GM10847 (cell line): ENCODE measurements around the gene TGFB1I1.
A peak's percentile ranks its signal among the peaks of the same experiment; 100 is the strongest.

Source experiments
- POLR2A ChIP-seq: IDR thresholded peaks from 2 replicates; pipeline ENCODE4 v1.6.1; 2011; ENCODE audit not compliant: insufficient read length; ENCODE audit errors: extremely low read depth

Gene TGFB1I1

DNA sequence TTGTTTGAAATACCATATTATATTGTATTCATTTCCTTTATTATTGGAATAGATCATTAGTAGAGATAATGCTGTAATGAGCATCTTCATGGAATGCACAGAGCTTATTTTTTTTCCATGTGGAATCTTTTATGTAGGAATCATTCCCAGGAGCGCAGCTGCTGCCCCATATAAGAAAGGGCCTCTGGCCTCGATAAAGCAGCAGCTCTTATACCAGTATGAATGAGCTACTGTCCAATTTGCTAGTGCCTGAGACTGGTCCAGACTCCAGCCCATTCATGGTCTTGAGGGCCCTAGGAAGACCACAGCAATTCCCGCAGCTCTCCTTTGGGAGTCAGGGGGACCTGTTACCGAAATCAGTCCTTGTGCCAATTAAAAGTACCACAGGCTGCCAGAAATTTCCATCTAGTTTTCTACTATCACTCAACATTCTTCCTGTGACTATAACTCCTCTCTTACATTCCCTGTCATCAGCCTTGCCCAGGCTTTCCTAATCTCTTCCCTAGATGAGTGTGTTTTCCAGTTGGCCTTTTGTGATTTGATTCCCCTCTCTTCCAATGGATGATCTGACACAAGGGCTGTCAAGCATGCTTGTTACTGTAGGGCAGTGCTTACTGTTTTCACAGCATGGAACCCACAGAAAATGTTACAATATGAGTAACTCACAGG, 31.3 kb upstream of the TGFB1I1 start:
- TF ChIP-seq POLR2A: no peak

- TF ChIP-seq POLR2A: no peak
Measured at GRCh38 chr16:31441956-31442355, 30.0 kb upstream of the TGFB1I1 start.

DNA sequence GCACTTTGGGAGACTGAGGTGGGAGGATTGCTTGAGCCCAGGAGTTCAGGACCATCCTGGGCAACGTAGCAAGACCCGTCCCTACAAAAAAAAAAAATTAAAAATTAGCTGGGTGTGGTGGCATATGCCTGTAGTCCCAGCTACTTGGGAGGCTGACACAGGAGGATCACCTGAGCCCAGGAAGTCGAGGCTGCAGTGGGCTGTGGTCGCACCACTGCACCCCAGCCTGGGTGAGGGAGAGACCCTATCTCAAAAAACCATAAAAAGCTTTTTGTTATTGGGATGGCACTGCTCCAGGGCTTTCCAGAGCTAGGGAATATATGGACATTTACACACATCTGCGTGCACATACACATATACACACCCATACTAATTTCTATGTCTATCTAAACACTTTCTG, 20.8 kb upstream of the TGFB1I1 start:
- no peak for TF ChIP-seq POLR2A

GRCh38 chr16:31451681-31452351, 20.1 kb upstream of the TGFB1I1 start:
- TF ChIP-seq POLR2A: no peak

GRCh38 chr16:31452631-31453106, 19.3 kb upstream of the TGFB1I1 start:
- TF ChIP-seq POLR2A: no peak

- no peak for TF ChIP-seq POLR2A
Measured at GRCh38 chr16:31453255-31454204, 18.4 kb upstream of the TGFB1I1 start.

DNA sequence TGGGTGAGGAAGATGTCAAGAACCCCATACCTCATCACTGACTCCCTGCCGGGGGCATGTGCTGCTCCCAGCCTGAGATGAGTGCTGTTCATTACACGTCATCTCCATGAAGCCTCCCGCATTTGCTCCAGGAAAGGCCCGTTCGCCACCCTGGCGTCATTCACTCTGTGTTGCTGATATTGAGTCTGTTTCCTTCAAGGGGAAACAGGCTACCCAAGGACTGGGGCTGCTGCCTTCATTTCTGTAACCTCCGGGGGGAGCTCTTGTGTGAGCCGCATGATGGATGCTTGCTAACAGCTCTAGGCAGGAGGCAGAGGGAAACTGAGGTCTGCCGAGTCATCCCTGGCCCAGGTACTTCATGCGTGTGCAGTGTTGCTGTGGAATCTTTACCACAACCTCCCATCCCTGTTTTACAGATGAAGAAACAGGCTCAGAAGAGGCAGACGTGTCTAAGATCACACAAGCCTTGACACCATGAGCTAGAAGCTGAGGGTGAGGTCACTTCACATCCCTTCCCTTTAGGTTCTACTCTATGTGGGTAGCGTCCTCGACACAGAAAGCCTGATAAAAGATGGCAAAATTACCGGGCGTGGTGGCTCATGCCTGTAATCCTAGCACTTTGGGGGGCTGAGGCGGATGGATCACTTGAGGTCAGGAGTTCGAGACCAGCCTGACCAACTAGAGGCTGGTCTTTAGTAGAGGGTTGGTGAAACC, 16.2 kb upstream of the TGFB1I1 start:
- no peak for TF ChIP-seq POLR2A

DNA sequence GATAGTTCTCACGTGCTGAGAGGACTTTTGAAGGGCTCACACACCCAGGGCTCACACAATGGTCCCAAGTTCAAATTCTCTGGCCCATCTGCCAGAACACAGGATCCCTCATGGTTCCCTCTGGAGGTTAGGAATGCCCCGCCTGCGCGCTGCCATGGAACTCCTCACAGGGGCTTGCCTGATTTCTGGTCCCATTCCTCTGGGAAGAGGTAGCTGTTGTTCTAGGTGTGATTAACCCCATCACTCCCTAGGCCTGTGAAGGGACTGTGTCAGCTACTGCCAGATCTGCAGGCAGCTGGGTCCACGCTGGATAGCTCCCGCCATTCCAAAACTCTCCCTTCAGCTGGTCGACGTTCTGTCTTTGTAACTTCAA, 15.0 kb upstream of the TGFB1I1 start:
- no peak for TF ChIP-seq POLR2A

GRCh38 chr16:31458073-31458843, 13.7 kb upstream of the TGFB1I1 start:
- no peak for TF ChIP-seq POLR2A

DNA sequence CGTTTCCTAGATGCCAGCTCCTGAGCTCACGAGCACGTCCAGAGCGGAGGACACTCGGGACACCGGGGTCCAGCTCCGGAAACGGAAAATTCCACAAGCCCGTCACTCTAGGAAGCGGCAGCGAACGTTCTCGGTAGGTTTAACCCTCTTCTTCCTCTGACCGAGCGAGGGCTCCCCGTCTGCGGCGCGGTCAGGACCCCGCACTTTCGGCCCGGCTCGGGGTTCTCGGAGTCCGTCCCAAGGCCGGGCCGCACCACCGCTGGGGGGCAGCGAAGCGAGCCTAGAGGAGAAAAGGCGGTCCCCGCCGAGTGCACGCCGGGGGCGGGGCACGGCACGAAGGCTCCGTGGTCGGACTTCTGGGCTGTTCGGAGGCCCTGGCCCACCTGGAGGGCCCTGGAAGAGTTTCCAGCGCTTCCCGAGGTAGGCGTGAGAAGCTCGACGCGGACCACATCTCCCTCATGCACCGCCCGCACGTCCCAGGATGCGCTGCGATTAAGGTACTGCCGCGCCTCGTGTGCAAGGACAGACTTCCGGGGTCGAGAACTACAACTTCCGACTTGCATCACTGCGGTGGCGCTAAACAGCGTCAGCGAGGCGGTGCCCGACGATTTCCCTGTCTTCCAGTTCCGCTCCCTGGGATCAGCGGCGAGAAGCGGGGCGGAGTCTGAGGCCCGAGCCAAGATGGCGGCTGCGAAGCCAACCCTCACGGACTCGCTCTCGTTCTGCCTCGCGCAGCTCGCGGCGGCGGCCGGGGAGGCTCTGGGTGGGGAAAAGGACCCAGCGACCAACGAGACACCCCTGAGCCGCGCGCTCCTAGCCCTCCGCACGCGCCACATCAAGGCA, 12.9 kb upstream of the TGFB1I1 start, which contains the start of gene ARMC5:
Gene ARMC5 (plus strand): TSS at position 658 of the 843 bp plus-strand sequence. CDS start 24 bp downstream, at position 682.
- TF ChIP-seq POLR2A: peak; percentile 75

DNA sequence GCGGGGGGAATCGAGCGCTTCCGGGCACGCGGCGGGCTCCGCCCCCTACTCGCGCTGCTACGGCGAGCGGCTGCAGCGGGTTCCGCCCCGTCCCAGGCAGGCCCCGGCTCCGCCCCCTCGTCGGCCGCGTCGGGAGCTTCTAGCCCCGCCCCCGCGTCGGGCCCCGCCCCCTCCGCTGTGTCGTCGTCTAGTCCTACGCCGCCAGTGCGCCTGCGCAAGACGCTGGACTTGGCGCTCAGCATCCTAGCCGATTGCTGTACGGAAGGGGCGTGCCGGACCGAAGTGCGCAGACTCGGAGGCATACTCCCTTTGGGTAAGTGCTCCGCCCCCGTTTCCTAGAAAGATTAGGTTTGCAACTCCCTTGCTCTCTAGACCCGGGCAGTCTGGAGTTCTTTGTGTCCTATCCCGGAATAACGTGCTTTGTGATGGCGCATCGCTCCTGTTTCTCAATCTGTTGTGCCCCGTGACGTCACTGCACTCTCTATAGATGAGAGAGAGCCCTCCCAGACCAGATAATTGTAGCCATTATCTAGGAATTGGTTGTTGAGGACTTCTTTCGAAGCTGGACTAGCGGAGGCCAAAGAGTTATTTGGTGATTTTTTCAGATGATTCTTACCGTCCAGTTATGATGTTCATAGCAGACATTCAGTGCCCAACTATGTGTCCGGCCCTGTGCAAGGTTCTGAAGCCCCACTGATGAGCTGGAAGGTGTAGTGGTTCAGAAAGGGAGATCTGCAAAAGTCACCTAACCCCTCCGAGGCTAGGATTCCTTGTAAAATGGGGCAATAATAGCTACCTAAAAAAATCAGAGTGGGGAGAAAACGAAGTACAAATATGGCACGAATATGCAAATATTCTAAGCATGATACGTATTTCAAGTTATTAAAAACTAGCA, 12.0 kb upstream of the TGFB1I1 start:
- TF ChIP-seq POLR2A: peak; percentile 22

DNA sequence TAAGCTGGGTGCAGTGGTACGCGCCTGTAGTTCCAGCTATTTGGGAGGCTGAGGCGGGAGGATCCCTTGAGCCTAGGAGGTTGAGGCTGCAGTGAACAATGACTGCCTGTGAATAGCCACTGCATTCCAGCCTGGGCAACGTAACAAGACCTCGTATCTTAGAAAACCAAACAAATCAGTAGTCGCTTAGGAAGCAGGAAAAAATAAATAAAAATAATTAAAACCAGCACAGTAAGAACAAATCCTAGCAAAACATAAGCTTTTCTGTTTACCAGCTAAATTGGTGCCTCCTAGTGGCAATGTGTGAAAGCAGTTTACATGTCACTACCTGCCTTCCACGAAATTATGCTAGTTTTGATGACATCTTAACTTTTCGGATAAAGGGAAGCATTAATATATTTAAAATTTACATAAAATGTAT, 11.4 kb upstream of the TGFB1I1 start:
- no peak for TF ChIP-seq POLR2A

DNA sequence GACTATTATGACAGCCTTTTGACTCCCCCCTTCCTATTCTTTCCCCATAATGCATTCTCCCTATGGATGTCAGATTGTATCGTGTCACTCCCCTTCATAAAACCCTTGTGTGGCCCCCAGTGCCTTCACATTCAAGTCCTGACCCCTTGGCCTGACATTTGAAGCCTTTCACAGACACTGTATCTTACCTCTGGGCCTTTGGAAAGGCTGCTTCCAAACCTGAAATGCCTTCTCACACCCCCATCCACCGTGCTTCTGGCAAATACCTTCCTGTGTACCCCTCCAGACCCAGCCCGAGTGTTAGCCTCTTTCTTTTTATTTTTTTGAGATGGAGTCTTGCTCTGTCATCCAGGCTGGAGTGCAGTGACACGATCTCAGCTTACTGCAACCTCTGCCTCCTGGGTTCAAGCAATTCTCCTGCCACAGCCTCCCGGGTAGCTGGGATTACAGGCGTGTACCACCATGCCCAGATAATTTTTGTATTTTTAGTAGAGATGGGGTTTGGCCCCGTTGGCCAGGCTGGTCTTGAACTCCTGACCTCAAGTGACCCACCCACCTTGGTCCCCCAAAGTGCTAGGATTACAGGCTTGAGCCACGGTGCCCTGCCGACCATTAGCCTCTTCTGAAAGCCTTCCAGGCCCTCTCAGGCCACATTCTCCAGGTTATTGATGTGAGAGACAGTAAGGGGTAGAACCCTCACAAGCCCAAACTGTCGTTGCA, 10.6 kb upstream of the TGFB1I1 start:
- no peak for TF ChIP-seq POLR2A
